ENCODE results near the gene NFYA.

GRCh38 chr6:41027799-41028560 is 44.8 kb upstream of the NFYA start:
- TF ChIP-seq CTCF (IDR thresholded peaks at IDR 0.05) (peak; percentile 98 to 100 (median 99)), POLR2A (IDR thresholded peaks at IDR 0.05) (no peak)

Measured in right lobe of liver (tissue), 4 donors.